ENCODE results near the gene CMC2. TPM values are rescaled to one million over a fixed set of nuclear protein-coding genes. Genes with fewer than 3 reads are reported as not detected.

CMC2 gene
- total RNA-seq, 1 experiment from 2014 or later: 64.2 TPM

- H2BK20ac ChIP-seq (ENCODE audit: low read depth, low read length, poor library complexity, severe bottlenecking): no peak within 1 kb of the TSS
- H3K27me3 ChIP-seq (ENCODE audit: insufficient read depth, low read length): no peaks in the 10 kb centered on the region
- no peak within 1 kb of the TSS for H4K8ac ChIP-seq (replicated peaks; ENCODE audit: insufficient read length, low read depth, low read length)
- no peak within 1 kb of the TSS for H2AK5ac ChIP-seq (ENCODE audit: insufficient read length, low read length)
- H3K56ac ChIP-seq (ENCODE audit: insufficient read length, low read depth, low read length): no peak within 1 kb of the TSS
- Mint-ChIP-seq H3K4me1 (peaks cover 19 to 22% of the 10 kb centered on the region in 2 experiments), H3K9me3 (peaks cover 8 to 10% of the 10 kb centered on the region in 2 experiments), H3K27ac (peak within 1 kb of the TSS in 1 of 3 experiments; percentile 81; a peak in 1 of 7 replicates), H3K36me3 (ENCODE audit: insufficient read depth in 1 of 3, low read depth in 3 of 3) (peaks cover 15 to 43% (median 35%) of the 10 kb centered on the region in 3 experiments), H3K27me3 (ENCODE audit: low read depth) (no peaks in the 10 kb centered on the region), H3K4me3 (peak within 1 kb of the TSS; percentile 82 to 88)
- H3K4ac ChIP-seq (ENCODE audit: low read depth, low read length): no peak within 1 kb of the TSS
- peak within 1 kb of the TSS; percentile 83 for H3K9ac ChIP-seq (ENCODE audit: extremely low read depth, insufficient read length, low read length)
- peaks cover 7% of the 10 kb centered on the region for H3K23me2 ChIP-seq (ENCODE audit: insufficient read length, low read depth, low read length, poor library complexity, severe bottlenecking)
- H2BK12ac ChIP-seq (ENCODE audit: insufficient read length, low read depth, low read length): no peak within 1 kb of the TSS
- H2BK15ac ChIP-seq (ENCODE audit: low read depth, low read length): no peak within 1 kb of the TSS
- no peaks in the 10 kb centered on the region for H4K20me1 ChIP-seq (ENCODE audit: control insufficient read depth, insufficient read depth, insufficient read length)
- peak; percentile 99; the same call in 2 of the 3 replicates for TF ChIP-seq CTCF (conservative IDR thresholded peaks at IDR 0.05)
- H3K79me1 ChIP-seq (ENCODE audit: insufficient read depth, low read depth, low read length, poor library complexity, severe bottlenecking): peaks cover 3% of the 10 kb centered on the region
- peak within 1 kb of the TSS; percentile 96 for H3K14ac ChIP-seq (ENCODE audit: insufficient read depth, low read length)
- no peak within 1 kb of the TSS for H3K23ac ChIP-seq (ENCODE audit: insufficient read length, low read depth, low read length)
- no peaks in the 10 kb centered on the region for H3K9me3 ChIP-seq (ENCODE audit: control insufficient read depth, low read depth, low read length)
- no peak within 1 kb of the TSS for H2BK120ac ChIP-seq (ENCODE audit: low read depth, low read length, poor library complexity, severe bottlenecking)
- no peak within 1 kb of the TSS for H2AFZ ChIP-seq (ENCODE audit: low read length)
- no peak within 1 kb of the TSS for H3K27ac ChIP-seq (ENCODE audit: insufficient read length, low read depth, low read length)
- whole genome bisulfite sequencing (ENCODE audit: extremely low coverage, insufficient read length, low lambda C conversion rate): no CpG with 5 or more reads among the region's 54 CpGs
- H3K79me2 ChIP-seq (ENCODE audit: insufficient read depth, low read length): peaks cover 8% of the 10 kb centered on the region; the same call in 1 of the 2 replicates
- no peak within 1 kb of the TSS for H4K91ac ChIP-seq (ENCODE audit: insufficient read length, low read depth, low read length)
- H3K4me1 ChIP-seq (ENCODE audit: insufficient read depth, low read length): 0 out of 2 replicates have a peak, but pooled peaks cover 5% of the 10 kb centered on the region
- no peak within 1 kb of the TSS for H3T11ph ChIP-seq (ENCODE audit: low read length)
- no peak within 1 kb of the TSS for H4K5ac ChIP-seq (ENCODE audit: insufficient read length, low read depth, low read length)
- peak within 1 kb of the TSS; percentile 96 for H3K4me2 ChIP-seq (ENCODE audit: insufficient read depth, insufficient read length, low read length)
- peak within 1 kb of the TSS; percentile 92 for H3K18ac ChIP-seq (ENCODE audit: insufficient read length, low read depth, low read length)
- peak; percentile 93 for DNase-seq
- H2BK5ac ChIP-seq (ENCODE audit: insufficient read length, low read length): no peak within 1 kb of the TSS
Observed at GRCh38 chr16:81035398-81035974, 28.8 kb upstream of the CMC2 start, which contains the start of gene ATMIN. TSS of gene ATMIN (plus strand) at chr16:81035842. CDS start at chr16:81035871, 29 bp downstream.
